ENCODE data around the gene EBP.

Gene EBP

DNA sequence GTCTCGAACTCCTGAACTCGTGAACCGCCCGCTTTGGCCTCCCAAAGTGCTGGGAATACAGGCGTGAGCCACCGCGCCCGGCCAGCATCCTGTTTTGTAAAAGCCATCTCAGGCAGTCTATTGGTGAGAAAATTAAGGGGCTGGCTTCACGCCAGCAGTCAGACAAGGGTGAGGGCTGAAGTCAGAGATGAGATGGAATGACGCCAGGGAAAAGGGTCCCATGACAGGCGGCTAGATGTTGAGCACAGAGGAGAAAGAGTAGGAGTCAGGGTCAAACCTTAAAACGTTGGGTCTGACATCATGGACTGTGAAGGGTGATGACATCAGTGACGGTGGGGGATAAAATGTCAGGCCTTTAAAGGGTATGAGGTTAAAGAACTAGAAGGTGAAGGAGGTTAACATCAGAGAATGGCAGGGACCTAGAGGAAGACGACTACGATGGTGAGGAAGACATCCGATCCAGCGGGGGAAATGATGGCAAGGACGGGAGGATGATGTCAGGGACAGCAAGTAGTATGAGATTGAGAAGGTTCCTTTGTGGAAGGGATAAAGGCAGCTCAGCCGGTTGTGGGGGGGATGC lies 52.2 kb downstream of the EBP start:
- H3K9me3 Mint-ChIP-seq = no peaks in the 10 kb centered on the region
- ATAC-seq = peak; percentile 42
- peak overlapping the region; percentile 90 to 97 for H3K4me3 Mint-ChIP-seq
- H3K4me1 Mint-ChIP-seq = peaks cover 21% of the 10 kb centered on the region
- H3K27me3 Mint-ChIP-seq = no peaks in the 10 kb centered on the region
- no peak for DNase-seq
- H3K27ac Mint-ChIP-seq = peak overlapping the region; percentile 99 to 100

DNA sequence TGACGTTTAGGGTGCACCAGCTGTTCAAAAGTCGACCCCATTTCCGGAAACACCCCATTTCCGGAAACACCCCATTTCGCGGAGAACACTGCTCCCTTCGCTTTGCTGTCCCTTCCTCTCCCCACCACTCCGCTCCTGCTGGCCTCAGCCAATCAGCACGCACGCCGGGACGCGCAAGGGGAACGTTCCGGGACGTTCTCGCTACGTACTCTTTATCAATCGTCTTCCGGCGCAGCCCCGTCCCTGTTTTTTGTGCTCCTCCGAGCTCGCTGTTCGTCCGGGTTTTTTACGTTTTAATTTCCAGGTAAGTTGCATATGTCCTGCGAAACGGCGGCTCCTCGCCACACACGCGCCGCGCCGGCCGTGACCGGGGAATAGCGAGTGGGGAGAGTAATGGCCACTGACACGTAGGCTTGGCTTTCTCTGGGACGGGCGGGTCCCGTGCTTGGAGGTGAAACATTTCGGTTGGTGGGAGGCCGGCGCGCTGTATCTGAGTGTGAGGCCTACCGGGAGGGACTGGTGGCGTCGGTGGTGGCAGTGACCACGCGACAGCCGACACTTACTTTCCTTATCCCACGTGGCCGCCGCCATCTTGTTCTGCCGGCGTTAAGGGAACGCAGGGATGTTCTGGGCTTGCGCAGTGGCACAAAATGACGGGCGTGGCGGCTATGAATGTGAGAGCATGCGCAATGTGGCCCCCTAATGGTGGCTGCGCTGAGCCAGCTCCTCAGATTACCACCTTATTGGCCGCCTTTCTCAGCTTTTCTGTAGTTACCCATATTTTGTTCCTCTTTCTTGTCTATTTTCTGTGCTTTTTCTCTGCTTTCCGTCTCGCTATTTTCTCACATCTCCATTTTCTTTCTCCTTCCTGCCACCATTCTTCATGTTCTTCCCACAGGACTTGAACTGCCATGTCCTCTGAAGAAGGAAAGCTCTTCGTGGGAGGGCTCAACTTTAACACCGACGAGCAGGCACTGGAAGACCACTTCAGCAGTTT lies 53.0 kb downstream of the EBP start, which contains the start of gene RBM3:
Gene RBM3, plus strand, starts transcription at position 215 of the 997 bp plus-strand sequence. Its CDS starts 697 bp downstream, at position 912.
- H3K27me3 Mint-ChIP-seq = no peaks in the 10 kb centered on the region
- peak within 1 kb of the TSS; percentile 90 to 97 for H3K4me3 Mint-ChIP-seq
- ATAC-seq (peak; percentile 93), DNase-seq (peak; percentile 86 to 94)
- H3K9me3 Mint-ChIP-seq = no peaks in the 10 kb centered on the region
- H3K27ac Mint-ChIP-seq = peak within 1 kb of the TSS; percentile 99 to 100
- peaks cover 28% of the 10 kb centered on the region for H3K4me1 Mint-ChIP-seq

- peaks cover 34% of the 10 kb centered on the region for H3K4me1 Mint-ChIP-seq
- no peaks in the 10 kb centered on the region for H3K9me3 Mint-ChIP-seq
- H3K27me3 Mint-ChIP-seq = no peaks in the 10 kb centered on the region
- H3K27ac Mint-ChIP-seq = peak overlapping the region; percentile 89 to 100
- H3K4me3 Mint-ChIP-seq = peak overlapping the region; percentile 90 to 97
- ATAC-seq = no peak
- DNase-seq = no peak
These were observed 54.0 kb downstream of the EBP start for GRCh38 chrX:48575642-48576041.

DNA sequence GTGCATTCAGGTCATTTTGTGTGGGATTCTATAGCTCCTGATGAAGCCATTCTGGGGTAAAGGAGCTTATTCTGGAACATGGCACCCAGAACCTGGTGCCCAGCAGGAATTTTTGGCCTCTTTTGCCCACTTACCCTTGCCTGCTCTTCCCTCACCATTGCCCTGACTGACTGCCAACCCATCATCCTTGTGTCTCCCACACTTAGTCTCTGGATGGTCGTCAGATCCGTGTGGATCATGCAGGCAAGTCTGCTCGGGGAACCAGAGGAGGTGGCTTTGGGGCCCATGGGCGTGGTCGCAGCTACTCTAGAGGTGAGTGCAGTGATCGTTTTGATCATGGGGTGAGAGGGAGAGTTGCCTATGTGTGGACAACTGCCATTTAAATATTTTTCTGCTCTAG lies 54.5 kb downstream of the EBP start:
- Mint-ChIP-seq H3K4me1 (peaks cover 34% of the 10 kb centered on the region), H3K4me3 (peak overlapping the region; percentile 90 to 97), H3K9me3 (no peaks in the 10 kb centered on the region), H3K27me3 (no peaks in the 10 kb centered on the region), H3K27ac (peak overlapping the region; percentile 81 to 100)
- DNase-seq = no peak
- ATAC-seq = no peak

Data from stimulated activated naive CD8-positive, alpha-beta T cell treated with anti-CD3 and anti-CD28 coated beads, Interleukin-15, amount 100 ng/mL, for 72 hours (primary cell).